ENCODE results near the gene UBTF.

The UBTF gene

DNA sequence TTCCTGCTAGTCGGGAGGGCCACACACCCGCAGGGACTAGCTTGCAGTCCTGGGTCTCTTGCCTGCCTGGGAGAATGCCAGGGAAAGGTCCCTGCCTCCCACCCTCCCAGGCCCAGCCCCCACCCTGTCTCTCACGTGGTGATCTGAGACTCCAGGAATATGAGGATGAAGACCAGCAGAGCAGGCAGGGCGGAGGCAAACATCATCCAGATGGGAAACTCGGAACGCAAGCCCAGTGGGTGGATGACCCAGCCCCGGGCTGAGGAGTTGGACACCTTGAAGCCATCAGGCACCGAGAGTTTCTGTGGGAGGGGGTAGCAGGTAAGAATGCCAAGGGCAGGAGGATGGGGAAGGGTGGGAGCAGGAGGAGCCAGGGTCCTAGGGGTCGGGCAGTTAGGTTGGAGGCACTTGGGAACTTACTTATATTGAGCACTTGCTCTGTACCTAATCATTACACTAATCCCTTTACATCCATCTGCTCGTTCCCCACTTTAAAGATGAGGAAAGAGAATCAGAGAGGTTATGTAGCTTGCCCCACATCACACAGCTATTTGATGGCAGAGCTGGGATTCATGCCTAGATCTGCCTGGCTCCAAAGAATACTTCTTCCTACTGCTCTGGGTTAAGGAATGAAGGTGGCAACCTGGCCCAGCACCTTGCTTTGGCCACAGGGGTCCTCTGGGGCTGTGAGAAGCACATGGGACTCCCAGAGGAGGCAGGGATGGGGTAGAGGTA, 35.1 kb upstream of the UBTF start:
- Histone ChIP-seq H3K4me2 (ENCODE audit: low read depth, low read length) (no peak overlapping the region), H3K36me3 (replicated peaks; ENCODE audit: insufficient read depth, low read length) (no peaks in the 10 kb centered on the region)

DNA sequence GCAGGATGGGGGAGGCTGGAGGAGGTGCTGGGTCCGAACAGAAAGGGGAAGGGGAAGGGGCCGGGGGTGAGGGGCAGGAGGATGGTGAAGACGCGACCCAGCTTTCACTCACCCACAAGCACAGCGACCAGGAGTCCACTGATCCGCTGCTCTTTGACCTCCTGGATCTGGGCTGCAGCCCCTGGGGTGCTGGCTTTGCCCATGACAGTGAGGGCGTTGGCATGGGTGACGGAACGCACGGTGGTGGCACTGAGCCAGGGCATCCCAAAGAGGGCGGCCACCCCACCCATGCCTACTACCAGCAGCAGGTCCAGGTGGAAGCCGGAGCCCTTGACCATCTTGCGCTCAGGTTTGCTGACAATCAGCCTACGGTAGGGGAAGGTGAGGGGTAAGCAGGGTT, 33.5 kb upstream of the UBTF start:
- Histone ChIP-seq H3K4me1 (ENCODE audit: low read length) (no peaks in the 10 kb centered on the region; the same call in 1 of the 2 replicates), H4K20me1 (ENCODE audit: insufficient read depth, low read length) (no peaks in the 10 kb centered on the region), H3K4me3 (ENCODE audit: low read length) (no peak overlapping the region), H3K9me2 (replicated peaks; ENCODE audit: insufficient read depth, low read length) (no peaks in the 10 kb centered on the region), H3K27ac (ENCODE audit: low read length) (no peak overlapping the region), H3K9me3 (replicated peaks; ENCODE audit: insufficient read depth, low read length) (no peaks in the 10 kb centered on the region), H3K9ac (ENCODE audit: low read length) (no peak overlapping the region), H3F3A (ENCODE audit: insufficient read depth, low read length) (no peaks in the 10 kb centered on the region), H3K36me3 (replicated peaks; ENCODE audit: insufficient read depth, low read length) (no peaks in the 10 kb centered on the region), H3K79me2 (ENCODE audit: low read length) (no peaks in the 10 kb centered on the region), H2AFZ (ENCODE audit: low read length) (no peak overlapping the region), H3K4me2 (ENCODE audit: low read depth, low read length) (no peak overlapping the region), H3K27me3 (replicated peaks; ENCODE audit: insufficient read depth, low read length) (peaks cover 23% of the 10 kb centered on the region)
- DNase-seq = no peak
- no peak for TF ChIP-seq EZH2phosphoT487 (IDR thresholded peaks at IDR 0.05; ENCODE audit: low read length)
- no peak for TF ChIP-seq EZH2 (optimal IDR thresholded peaks at IDR 0.05; ENCODE audit: low read depth, low read length)
- TF ChIP-seq, protein P1, sequence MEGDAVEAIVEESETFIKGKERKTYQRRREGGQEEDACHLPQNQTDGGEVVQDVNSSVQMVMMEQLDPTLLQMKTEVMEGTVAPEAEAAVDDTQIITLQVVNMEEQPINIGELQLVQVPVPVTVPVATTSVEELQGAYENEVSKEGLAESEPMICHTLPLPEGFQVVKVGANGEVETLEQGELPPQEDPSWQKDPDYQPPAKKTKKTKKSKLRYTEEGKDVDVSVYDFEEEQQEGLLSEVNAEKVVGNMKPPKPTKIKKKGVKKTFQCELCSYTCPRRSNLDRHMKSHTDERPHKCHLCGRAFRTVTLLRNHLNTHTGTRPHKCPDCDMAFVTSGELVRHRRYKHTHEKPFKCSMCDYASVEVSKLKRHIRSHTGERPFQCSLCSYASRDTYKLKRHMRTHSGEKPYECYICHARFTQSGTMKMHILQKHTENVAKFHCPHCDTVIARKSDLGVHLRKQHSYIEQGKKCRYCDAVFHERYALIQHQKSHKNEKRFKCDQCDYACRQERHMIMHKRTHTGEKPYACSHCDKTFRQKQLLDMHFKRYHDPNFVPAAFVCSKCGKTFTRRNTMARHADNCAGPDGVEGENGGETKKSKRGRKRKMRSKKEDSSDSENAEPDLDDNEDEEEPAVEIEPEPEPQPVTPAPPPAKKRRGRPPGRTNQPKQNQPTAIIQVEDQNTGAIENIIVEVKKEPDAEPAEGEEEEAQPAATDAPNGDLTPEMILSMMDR (IDR thresholded peaks at IDR 0.05; ENCODE audit: low read length) = no peak

More for the DNA sequence above, 35.1 kb upstream of the UBTF start:
- no peak overlapping the region for H3K9ac ChIP-seq (ENCODE audit: low read length)
- H3F3A ChIP-seq (ENCODE audit: insufficient read depth, low read length) = no peaks in the 10 kb centered on the region
- H3K27me3 ChIP-seq (replicated peaks; ENCODE audit: insufficient read depth, low read length) = peaks cover 23% of the 10 kb centered on the region
- H3K4me1 ChIP-seq (ENCODE audit: low read length) = no peaks in the 10 kb centered on the region
- TF ChIP-seq EZH2 (optimal IDR thresholded peaks at IDR 0.05; ENCODE audit: low read depth, low read length) (no peak), EZH2phosphoT487 (IDR thresholded peaks at IDR 0.05; ENCODE audit: low read length) (no peak)
- TF ChIP-seq, protein P1 (IDR thresholded peaks at IDR 0.05; ENCODE audit: low read length) = no peak
- DNase-seq = no peak
- no peaks in the 10 kb centered on the region for H3K9me2 ChIP-seq (replicated peaks; ENCODE audit: insufficient read depth, low read length)
- H2AFZ ChIP-seq (ENCODE audit: low read length) = no peak overlapping the region
- no peak overlapping the region for H3K4me3 ChIP-seq (ENCODE audit: low read length)
- H4K20me1 ChIP-seq (ENCODE audit: insufficient read depth, low read length) = no peaks in the 10 kb centered on the region
- H3K9me3 ChIP-seq (replicated peaks; ENCODE audit: insufficient read depth, low read length) = no peaks in the 10 kb centered on the region
- no peak overlapping the region for H3K27ac ChIP-seq (ENCODE audit: low read length)
- H3K79me2 ChIP-seq (ENCODE audit: low read length) = no peaks in the 10 kb centered on the region

DNA sequence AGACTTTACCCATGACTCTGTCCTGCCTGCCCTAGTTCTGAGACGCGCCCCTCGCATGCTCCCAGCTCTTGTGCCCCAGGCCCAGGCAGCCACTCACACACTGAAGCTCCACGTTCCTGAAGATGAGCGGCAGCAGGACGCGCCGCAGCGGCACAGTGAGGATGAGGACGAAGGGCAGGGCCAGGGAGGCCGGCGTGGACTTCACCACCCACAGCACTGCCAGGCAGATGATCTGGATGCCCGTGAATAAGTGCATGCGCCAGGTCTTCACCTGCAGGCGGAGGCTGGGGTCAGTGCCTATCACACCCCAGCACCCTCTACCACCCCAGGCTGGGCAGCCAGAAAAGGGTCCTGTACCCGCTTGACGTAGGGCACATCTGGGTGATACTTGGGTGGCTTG, 31.6 kb upstream of the UBTF start:
- Histone ChIP-seq H3K9me2 (replicated peaks; ENCODE audit: insufficient read depth, low read length) (no peaks in the 10 kb centered on the region), H3K9me3 (replicated peaks; ENCODE audit: insufficient read depth, low read length) (no peaks in the 10 kb centered on the region), H3K27me3 (replicated peaks; ENCODE audit: insufficient read depth, low read length) (peaks cover 19% of the 10 kb centered on the region), H3K9ac (ENCODE audit: low read length) (no peak overlapping the region), H3K36me3 (replicated peaks; ENCODE audit: insufficient read depth, low read length) (no peaks in the 10 kb centered on the region), H3K4me3 (ENCODE audit: low read length) (no peak overlapping the region), H3F3A (ENCODE audit: insufficient read depth, low read length) (no peaks in the 10 kb centered on the region), H4K20me1 (ENCODE audit: insufficient read depth, low read length) (no peaks in the 10 kb centered on the region), H3K27ac (ENCODE audit: low read length) (no peak overlapping the region), H2AFZ (ENCODE audit: low read length) (no peak overlapping the region), H3K79me2 (ENCODE audit: low read length) (no peaks in the 10 kb centered on the region), H3K4me2 (ENCODE audit: low read depth, low read length) (no peak overlapping the region), H3K4me1 (ENCODE audit: low read length) (no peaks in the 10 kb centered on the region; the same call in 1 of the 2 replicates)
- TF ChIP-seq EZH2 (optimal IDR thresholded peaks at IDR 0.05; ENCODE audit: low read depth, low read length) (no peak), EZH2phosphoT487 (IDR thresholded peaks at IDR 0.05; ENCODE audit: low read length) (no peak)
- no peak for DNase-seq

Measured in MM.1S (cell line).